GM19372 (cell line): Measurements from ENCODE around the gene SMARCA2.

ENCODE experiments used
- ATAC-seq: cut with Tn5 transposase; IDR thresholded peaks from one replicate; pipeline ENCODE4 v1.9.1; 2021; ENCODE audit warnings: mild to moderate bottlenecking, low read depth, moderate library complexity; ENCODE audit not compliant: unreplicated experiment

SMARCA2 gene

DNA sequence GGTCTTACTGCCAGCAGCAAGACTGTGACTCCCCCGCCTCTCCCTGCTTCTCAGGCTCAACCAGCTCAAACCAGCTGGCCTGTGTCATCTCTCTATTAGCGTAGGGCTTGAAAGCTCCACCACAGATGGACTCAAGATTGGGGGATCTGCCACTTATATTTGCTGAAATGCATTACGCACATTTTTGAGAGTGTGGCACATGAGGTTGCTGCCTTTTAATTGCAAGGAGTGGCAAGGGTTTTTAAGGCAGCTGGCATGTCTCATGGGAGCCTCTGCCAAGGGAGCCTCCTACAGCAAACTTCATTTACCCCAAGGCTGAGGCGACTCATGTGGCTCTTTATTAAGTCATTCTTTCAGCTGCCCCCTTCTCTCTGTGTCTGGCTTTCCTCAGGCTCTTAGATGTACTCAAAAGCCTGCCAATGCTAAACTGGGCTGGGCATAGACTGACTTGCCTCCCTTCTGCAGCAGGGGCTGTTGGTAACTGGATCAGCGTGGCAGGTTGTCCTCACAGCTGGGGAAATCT is 219.3 kb downstream of the SMARCA2 start:
- no peak for ATAC-seq

DNA sequence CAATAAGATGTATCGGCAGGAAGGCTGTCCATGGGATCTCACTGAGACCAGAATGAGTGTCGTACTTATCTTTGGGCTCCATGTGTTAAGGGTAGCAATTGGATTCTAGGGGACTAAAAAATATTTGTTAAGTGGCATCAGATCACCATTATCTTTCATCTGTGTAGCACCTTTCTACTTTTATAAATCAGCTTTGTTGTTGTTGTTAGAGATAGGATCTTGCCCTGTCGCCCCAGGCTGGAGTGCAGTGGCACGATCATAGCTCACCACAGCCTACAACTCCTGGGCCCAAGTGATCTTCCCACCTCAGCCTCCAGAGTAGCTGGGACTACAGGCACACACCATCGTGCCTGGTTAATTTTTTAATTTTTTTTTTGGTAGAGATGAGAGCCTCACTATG is 220.5 kb downstream of the SMARCA2 start:
- ATAC-seq, result no peak

DNA sequence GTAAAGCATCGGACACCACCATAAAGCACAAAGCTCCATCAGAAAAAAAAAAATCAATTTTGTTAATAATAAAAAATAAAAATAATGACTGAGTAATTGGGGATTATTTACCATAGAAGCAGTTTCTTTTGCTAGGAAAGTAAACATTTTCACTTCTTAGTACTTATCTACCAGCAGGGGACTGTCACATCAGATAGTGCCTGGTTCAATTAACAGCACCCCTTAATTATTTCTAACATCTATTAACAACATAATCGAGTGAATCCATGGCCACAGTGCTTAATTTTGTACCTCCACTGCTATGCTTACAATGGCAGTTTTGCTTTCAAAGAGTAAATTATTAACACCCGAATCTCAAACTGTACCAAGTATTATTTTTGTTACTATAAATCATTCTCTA is 221.7 kb downstream of the SMARCA2 start:
- no peak for ATAC-seq

DNA sequence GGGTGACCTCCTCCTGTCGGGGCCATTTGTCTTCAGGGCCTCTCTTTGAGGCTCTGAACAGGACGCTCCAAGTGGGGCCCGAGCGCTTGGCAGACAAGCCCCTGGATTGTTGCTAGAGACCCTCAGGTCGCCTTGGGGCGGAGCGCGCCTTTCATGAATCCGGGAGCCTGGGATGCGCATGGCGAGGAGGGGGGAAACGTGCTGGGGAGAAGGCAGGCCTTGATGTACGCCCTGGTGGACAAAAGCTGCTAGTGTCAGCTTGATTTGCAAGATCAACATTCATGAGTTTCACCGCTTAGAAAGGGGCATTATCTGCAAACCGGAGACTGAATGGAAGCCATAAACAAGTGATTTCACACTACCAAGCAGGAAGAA is 226.3 kb downstream of the SMARCA2 start:
- ATAC-seq, result peak; percentile 40

DNA sequence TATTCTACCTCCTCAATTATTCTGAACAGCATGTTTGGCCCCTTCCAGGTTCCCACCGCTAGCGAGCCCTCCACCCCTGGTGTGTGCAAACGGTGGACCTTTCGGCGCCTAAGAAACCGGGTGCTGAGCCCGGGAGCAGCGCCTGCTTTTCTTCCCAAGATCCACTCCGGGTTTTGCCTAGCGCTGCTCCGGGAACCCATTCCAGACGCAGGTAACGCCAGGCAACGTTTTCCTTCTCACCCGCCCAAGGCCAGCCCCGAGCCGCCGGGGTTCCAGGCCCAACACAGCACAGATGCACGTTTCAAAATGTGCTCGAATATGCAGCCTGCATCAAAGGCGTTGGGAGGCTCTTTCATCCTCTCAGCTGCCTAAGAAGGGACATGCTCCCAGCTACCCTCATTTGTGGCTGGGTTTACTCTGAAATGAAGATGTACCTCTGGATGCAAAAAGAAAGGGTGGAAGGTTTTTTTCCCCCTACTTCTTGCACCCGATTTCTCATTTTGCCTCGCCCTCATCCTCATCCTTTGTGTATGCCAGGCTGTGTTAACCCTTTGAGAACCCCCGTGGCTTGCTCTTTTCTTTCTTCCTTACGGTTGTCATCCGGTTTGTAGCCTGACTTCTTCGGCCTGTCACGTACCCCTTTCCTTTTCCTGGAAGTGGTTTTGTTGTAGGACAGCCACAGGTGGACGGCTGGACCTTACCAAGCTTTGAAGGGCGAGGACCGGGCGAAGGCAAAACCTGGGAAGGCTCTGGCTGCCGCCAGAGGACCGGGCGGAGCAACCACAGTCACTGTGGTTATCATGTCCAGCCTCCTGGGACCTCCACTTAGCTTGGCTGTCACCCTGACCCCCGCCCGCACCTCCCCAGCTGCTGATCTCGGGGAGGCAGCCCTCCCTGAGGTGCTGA is 226.9 kb downstream of the SMARCA2 start:
- ATAC-seq, result peak; percentile 89

DNA sequence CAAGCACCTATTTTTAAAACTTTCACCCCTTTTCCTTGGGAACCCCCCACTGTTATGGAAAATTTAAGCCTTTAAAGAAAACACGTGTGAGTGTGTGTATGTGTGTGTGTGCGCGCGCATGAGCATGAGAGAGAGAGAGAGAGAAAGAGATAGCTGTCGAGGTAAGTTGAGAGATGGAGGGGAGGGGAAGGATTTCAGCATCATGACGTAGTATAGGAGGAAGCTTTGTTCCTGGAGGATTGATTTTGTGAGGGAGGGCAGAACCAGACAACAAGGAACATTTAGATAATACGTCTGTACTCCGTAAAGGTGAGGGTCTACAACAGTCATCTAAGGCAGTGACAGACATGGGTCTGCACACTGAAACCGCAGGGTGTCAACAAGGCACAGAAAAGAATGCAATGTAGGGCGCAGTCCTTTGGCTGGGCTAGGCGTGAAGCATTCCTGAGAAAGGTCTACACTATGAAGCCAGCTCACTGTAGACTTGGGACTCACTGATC is 227.7 kb downstream of the SMARCA2 start:
- ATAC-seq, result no peak
